KOPT-K1 (cell line): ENCODE results near the gene PAIP2.
A peak's percentile ranks its signal among the peaks of the same experiment; 100 is the strongest.

Source experiments
- H3K27ac ChIP-seq: fragments of 200-600 bp; sonication (generic); 2 replicates; pipeline ENCODE4 v1.5.1; 2016; ENCODE audit warnings: antibody characterized with exemption, mild to moderate bottlenecking, low read depth, low read length; ENCODE audit not compliant: poor library complexity, severe bottlenecking
- H3K36me3 ChIP-seq: fragments of 200-600 bp; sonication (generic); 2 replicates; pipeline ENCODE4 v1.5.1; 2017; ENCODE audit warnings: antibody characterized with exemption, mild to moderate bottlenecking, low read length, moderate library complexity; ENCODE audit not compliant: insufficient read depth
- H3K9me3 ChIP-seq: fragments of 200-600 bp; sonication (generic); 2 replicates; pipeline ENCODE4 v1.5.1; 2017; ENCODE audit warnings: antibody characterized with exemption, low read length, mild to moderate bottlenecking; ENCODE audit not compliant: insufficient read depth, poor library complexity, severe bottlenecking

Gene PAIP2

DNA sequence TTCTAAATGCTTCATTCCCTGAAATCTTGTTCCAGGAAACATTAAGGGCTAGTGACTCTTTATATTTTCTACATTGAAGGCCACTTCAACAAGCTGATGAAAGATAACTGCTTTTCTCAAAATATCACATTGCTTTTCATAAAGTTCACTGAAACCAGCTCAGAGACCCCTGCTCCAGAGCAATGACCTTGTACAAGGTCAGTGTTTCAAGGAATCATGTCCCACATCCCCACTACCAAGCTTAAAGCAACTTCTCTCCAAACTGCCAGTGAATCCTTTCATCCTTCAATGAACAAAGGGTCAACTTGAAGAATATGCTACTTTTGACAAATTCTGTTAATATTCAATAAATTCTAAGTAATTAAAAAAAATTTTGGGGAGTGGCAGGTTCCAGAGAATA lies 74.2 kb downstream of the PAIP2 start:
- H3K9me3 ChIP-seq = no peaks in the 10 kb centered on the region
- H3K36me3 ChIP-seq = peaks cover 9% of the 10 kb centered on the region; the same call in 1 of the 2 replicates
- H3K27ac ChIP-seq = peak overlapping the region; percentile 35

DNA sequence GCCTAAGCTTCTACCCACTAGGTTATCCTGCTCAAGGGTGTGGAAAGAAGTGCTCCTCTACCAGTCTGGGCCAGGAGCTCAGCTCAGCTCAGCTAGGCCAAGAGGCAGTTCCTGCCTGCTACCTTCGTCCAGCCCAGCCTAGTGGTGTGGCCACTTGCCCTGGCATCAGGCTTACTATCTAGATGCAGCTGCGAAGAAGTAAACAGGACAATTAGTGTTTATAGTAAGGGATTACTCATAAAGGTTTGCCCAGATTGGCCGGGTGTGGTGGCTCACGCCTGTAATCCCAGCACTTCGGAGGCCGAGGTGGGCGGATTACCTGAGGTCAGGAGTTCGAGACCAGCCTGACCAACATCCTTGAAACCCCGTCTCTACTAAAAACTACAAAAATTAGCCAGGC lies 75.0 kb downstream of the PAIP2 start:
- peaks cover 9% of the 10 kb centered on the region; the same call in 1 of the 2 replicates for H3K36me3 ChIP-seq
- H3K9me3 ChIP-seq = no peaks in the 10 kb centered on the region
- H3K27ac ChIP-seq = peak overlapping the region; percentile 3

DNA sequence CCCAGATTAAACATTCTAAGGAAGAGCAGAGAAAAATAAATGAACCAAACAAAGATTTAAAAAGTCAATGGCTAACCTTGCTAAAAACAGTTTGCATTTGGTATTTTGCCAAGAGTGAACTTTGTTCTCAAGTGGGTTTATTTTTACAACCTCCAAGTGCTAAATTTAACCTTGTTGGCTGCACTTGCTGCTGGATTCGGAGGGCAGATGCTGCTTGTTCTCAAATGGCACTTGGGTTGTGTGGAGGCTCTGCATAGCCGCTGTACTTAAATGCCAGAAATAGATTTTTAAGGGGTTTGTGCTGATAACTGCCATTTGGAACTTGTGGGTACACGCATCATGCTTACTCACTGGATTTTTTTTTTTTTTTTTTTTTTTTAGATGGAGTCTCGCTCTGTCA lies 75.6 kb downstream of the PAIP2 start:
- Histone ChIP-seq H3K9me3 (no peaks in the 10 kb centered on the region), H3K36me3 (peaks cover 9% of the 10 kb centered on the region; the same call in 1 of the 2 replicates), H3K27ac (no peak overlapping the region)

DNA sequence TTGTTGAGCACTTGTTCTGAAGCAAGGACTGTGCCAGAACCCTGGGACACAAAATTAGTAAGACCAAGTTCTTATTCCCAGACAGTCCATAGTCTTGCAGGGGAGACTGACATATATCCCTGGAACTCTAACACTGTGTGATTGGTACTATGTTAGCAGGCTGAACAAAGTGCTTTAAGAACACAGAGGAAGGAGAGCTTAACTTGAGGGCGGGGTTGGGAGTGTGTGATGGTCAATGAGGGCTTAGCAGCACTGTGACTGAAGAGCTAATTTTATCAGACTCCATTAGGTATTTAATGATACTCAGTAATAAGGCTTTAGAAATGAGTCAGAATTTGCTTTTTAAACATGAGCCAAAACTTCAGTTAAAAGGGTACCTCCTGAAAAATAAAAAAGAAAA lies 77.1 kb downstream of the PAIP2 start:
- H3K36me3 ChIP-seq = peaks cover 11% of the 10 kb centered on the region; the same call in 1 of the 2 replicates

More for the DNA sequence above, 77.1 kb downstream of the PAIP2 start:
- Histone ChIP-seq H3K9me3 (no peaks in the 10 kb centered on the region), H3K27ac (no peak overlapping the region)
